ENCODE measurements around the gene CD63. TPM values are rescaled to one million over a fixed set of nuclear protein-coding genes. Genes with fewer than 3 reads are reported as not detected.

Gene CD63
- total RNA-seq, 1 experiment from 2014 or later, result 409 TPM

DNA sequence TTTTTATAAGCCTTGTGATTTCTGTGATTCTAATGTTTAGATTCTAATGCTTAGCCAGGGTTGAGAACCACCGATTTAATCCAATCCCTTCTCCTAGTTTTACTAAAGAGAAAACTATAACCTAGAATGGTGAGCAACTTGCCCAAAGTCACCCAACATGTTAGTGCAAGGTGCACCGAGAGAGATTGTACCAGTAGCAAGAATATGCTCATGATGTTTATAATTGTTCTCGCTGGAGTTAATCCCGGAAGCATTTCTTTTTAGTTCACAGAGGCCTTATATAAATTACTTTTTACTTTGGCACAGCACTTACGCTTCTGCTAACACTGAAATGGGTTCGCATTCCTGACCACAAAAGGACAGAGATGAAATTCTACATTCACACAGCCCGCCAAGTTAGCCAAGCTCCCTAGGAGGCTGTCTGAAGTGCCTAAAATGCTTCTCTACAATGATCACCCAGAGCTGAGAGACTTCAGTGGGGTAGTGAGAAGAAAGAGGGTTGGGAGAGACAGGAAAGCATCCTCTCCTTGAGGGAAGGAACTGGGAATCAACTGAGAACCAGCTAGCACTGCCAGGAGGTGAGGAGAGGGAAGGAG lies 13.5 kb downstream of the CD63 start:
- Mint-ChIP-seq H3K4me1 (peaks cover 37% of the 10 kb centered on the region), H3K27me3 (ENCODE audit: low read depth) (peaks cover 32% of the 10 kb centered on the region), H3K9me3 (no peaks in the 10 kb centered on the region), H3K27ac (peak overlapping the region; percentile 82; the same call in 1 of the 2 replicates), H3K36me3 (no peaks in the 10 kb centered on the region), H3K4me3 (peak overlapping the region; percentile 85)
- ATAC-seq, result no peak
- POLR2A ChIA-PET, result interaction anchor here (1.3 to 3.4 kb wide), 3 partner anchors 8 to 14 kb away, joined by 3 to 21 read pairs (median 5); partner anchors contain the start of genes CD63 and ITGA7
- no peak for DNase-seq (ENCODE audit: low spot score)
- CTCF ChIA-PET, result interaction anchor here (0.6 to 10.8 kb wide), 9 partner anchors 9 to 115 kb away, joined by 3 to 141 read pairs (median 3); partner anchors contain the start of genes CD63, ITGA7 and SARNP
- TF ChIP-seq ZNF219 (CRISPR knock-in tag; IDR thresholded peaks at IDR 0.05; ENCODE audit: borderline replicate concordance), result no peak
- TF ChIP-seq FOXJ3 (CRISPR knock-in tag; IDR thresholded peaks at IDR 0.05; ENCODE audit: borderline replicate concordance), result no peak
- TF ChIP-seq NFATC4 (CRISPR knock-in tag; IDR thresholded peaks at IDR 0.05), result no peak
- TF ChIP-seq RELA (CRISPR knock-in tag; IDR thresholded peaks at IDR 0.05; ENCODE audit: borderline replicate concordance), result no peak
- no peak for TF ChIP-seq ATF1 (CRISPR knock-in tag; IDR thresholded peaks at IDR 0.05)
- TF ChIP-seq CREM (CRISPR knock-in tag; IDR thresholded peaks at IDR 0.05), result no peak
- no peak for TF ChIP-seq NFE2L1 (CRISPR knock-in tag; IDR thresholded peaks at IDR 0.05)
- TF ChIP-seq, protein P1, sequence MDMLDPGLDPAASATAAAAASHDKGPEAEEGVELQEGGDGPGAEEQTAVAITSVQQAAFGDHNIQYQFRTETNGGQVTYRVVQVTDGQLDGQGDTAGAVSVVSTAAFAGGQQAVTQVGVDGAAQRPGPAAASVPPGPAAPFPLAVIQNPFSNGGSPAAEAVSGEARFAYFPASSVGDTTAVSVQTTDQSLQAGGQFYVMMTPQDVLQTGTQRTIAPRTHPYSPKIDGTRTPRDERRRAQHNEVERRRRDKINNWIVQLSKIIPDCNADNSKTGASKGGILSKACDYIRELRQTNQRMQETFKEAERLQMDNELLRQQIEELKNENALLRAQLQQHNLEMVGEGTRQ (CRISPR knock-in tag; IDR thresholded peaks at IDR 0.05), result no peak
- TF ChIP-seq, protein P2, sequence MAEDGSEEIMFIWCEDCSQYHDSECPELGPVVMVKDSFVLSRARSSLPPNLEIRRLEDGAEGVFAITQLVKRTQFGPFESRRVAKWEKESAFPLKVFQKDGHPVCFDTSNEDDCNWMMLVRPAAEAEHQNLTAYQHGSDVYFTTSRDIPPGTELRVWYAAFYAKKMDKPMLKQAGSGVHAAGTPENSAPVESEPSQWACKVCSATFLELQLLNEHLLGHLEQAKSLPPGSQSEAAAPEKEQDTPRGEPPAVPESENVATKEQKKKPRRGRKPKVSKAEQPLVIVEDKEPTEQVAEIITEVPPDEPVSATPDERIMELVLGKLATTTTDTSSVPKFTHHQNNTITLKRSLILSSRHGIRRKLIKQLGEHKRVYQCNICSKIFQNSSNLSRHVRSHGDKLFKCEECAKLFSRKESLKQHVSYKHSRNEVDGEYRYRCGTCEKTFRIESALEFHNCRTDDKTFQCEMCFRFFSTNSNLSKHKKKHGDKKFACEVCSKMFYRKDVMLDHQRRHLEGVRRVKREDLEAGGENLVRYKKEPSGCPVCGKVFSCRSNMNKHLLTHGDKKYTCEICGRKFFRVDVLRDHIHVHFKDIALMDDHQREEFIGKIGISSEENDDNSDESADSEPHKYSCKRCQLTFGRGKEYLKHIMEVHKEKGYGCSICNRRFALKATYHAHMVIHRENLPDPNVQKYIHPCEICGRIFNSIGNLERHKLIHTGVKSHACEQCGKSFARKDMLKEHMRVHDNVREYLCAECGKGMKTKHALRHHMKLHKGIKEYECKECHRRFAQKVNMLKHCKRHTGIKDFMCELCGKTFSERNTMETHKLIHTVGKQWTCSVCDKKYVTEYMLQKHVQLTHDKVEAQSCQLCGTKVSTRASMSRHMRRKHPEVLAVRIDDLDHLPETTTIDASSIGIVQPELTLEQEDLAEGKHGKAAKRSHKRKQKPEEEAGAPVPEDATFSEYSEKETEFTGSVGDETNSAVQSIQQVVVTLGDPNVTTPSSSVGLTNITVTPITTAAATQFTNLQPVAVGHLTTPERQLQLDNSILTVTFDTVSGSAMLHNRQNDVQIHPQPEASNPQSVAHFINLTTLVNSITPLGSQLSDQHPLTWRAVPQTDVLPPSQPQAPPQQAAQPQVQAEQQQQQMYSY (CRISPR knock-in tag; IDR thresholded peaks at IDR 0.05), result no peak

DNA sequence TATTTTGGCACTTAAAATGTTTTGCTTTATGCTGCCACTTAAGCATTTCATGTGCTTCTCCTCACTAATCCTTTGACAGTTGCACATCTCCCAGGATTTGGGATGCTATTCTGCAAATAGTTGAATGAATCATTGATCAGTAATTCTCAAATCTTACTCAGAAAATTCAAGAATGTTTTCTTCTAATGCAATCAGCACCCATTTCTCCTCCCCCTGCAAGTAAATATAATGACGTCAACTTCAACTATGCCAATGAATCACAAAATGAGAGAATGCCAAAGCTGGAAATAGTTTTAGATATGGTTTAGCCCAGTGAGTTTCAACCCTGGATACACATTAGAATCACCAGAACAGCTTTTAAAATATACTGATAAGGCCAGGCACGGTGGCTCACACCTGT lies 15.1 kb downstream of the CD63 start:
- CTCF ChIA-PET, result no interaction called here
- Mint-ChIP-seq H3K27ac (no peak overlapping the region), H3K4me3 (no peak overlapping the region), H3K9me3 (no peaks in the 10 kb centered on the region), H3K36me3 (no peaks in the 10 kb centered on the region), H3K27me3 (ENCODE audit: low read depth) (peaks cover 44% of the 10 kb centered on the region), H3K4me1 (peaks cover 39% of the 10 kb centered on the region)
- POLR2A ChIA-PET, result no interaction called here
- DNase-seq (ENCODE audit: low spot score) (no peak), ATAC-seq (no peak)
- no peak for TF ChIP-seq SMAD3 (CRISPR knock-in tag; IDR thresholded peaks at IDR 0.05; ENCODE audit: borderline replicate concordance)
- TF ChIP-seq RELA (CRISPR knock-in tag; IDR thresholded peaks at IDR 0.05; ENCODE audit: borderline replicate concordance), result no peak
- no peak for TF ChIP-seq ZNF121 (CRISPR knock-in tag; IDR thresholded peaks at IDR 0.05)
- TF ChIP-seq TEAD1 (CRISPR knock-in tag; IDR thresholded peaks at IDR 0.05), result no peak
- no peak for TF ChIP-seq TEAD4 (CRISPR knock-in tag; IDR thresholded peaks at IDR 0.05)
- TF ChIP-seq TCF7 (CRISPR knock-in tag; IDR thresholded peaks at IDR 0.05; ENCODE audit: low read depth), result no peak
- TF ChIP-seq NFYB (CRISPR knock-in tag; conservative IDR thresholded peaks at IDR 0.05; ENCODE audit: low read depth), result no peak

DNA sequence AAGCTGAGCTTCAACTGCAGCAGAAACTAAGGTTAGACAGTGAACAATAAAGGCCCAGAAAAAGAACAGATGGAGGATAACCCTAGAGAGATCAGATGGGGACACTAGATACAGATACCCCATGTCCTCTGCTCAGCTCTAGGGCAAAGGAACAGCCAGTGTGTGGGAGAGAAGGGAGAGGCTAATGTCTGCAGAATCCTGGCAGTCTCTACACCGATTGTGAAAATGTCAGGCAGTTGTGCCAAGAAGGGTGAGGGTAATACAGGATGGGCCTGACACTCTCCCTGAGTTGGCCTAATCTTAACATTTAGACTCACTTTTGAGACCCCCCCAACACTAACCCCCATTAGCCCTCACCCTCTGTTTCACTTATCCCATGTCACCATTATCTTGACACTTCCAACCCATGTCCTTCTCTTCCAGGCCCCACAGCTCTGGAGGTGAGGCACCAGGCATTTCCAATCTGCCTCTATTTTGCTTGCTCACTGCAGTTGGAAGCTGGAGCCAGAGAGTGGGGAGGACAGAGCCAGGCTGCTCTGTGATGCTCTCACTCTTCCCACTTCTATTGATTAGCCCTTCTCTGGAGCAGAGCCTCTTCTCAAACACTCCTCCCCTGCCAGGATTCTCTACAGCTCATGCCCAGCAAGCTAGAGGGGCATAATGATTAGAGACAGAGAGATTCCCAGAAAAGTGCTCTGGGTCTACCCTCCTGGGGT lies 16.0 kb downstream of the CD63 start:
- DNase-seq (ENCODE audit: low spot score), result no peak
- POLR2A ChIA-PET, result no interaction called here
- Mint-ChIP-seq H3K4me1 (peaks cover 35% of the 10 kb centered on the region), H3K4me3 (no peak overlapping the region), H3K27ac (no peak overlapping the region), H3K36me3 (no peaks in the 10 kb centered on the region), H3K9me3 (no peaks in the 10 kb centered on the region), H3K27me3 (ENCODE audit: low read depth) (peaks cover 47% of the 10 kb centered on the region)
- CTCF ChIA-PET, result interaction anchor here (1.5 to 1.6 kb wide), 2 partner anchors 12 to 24 kb away, joined by 4 to 7 read pairs; no protein-coding TSS in a partner anchor
- no peak for ATAC-seq
- TF ChIP-seq TEAD4 (CRISPR knock-in tag; IDR thresholded peaks at IDR 0.05) (no peak), ZNF138 (CRISPR knock-in tag; conservative IDR thresholded peaks at IDR 0.05) (no peak), JAZF1 (CRISPR knock-in tag; IDR thresholded peaks at IDR 0.05) (no peak), TCF7 (CRISPR knock-in tag; IDR thresholded peaks at IDR 0.05; ENCODE audit: low read depth) (no peak), GABPB1 (CRISPR knock-in tag; IDR thresholded peaks at IDR 0.05) (no peak)
- TF ChIP-seq, protein P3, sequence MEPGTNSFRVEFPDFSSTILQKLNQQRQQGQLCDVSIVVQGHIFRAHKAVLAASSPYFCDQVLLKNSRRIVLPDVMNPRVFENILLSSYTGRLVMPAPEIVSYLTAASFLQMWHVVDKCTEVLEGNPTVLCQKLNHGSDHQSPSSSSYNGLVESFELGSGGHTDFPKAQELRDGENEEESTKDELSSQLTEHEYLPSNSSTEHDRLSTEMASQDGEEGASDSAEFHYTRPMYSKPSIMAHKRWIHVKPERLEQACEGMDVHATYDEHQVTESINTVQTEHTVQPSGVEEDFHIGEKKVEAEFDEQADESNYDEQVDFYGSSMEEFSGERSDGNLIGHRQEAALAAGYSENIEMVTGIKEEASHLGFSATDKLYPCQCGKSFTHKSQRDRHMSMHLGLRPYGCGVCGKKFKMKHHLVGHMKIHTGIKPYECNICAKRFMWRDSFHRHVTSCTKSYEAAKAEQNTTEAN (CRISPR knock-in tag; IDR thresholded peaks at IDR 0.05), result no peak
- TF ChIP-seq, protein P4, sequence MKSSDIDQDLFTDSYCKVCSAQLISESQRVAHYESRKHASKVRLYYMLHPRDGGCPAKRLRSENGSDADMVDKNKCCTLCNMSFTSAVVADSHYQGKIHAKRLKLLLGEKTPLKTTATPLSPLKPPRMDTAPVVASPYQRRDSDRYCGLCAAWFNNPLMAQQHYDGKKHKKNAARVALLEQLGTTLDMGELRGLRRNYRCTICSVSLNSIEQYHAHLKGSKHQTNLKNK (CRISPR knock-in tag; IDR thresholded peaks at IDR 0.05), result no peak
- TF ChIP-seq, protein P5, sequence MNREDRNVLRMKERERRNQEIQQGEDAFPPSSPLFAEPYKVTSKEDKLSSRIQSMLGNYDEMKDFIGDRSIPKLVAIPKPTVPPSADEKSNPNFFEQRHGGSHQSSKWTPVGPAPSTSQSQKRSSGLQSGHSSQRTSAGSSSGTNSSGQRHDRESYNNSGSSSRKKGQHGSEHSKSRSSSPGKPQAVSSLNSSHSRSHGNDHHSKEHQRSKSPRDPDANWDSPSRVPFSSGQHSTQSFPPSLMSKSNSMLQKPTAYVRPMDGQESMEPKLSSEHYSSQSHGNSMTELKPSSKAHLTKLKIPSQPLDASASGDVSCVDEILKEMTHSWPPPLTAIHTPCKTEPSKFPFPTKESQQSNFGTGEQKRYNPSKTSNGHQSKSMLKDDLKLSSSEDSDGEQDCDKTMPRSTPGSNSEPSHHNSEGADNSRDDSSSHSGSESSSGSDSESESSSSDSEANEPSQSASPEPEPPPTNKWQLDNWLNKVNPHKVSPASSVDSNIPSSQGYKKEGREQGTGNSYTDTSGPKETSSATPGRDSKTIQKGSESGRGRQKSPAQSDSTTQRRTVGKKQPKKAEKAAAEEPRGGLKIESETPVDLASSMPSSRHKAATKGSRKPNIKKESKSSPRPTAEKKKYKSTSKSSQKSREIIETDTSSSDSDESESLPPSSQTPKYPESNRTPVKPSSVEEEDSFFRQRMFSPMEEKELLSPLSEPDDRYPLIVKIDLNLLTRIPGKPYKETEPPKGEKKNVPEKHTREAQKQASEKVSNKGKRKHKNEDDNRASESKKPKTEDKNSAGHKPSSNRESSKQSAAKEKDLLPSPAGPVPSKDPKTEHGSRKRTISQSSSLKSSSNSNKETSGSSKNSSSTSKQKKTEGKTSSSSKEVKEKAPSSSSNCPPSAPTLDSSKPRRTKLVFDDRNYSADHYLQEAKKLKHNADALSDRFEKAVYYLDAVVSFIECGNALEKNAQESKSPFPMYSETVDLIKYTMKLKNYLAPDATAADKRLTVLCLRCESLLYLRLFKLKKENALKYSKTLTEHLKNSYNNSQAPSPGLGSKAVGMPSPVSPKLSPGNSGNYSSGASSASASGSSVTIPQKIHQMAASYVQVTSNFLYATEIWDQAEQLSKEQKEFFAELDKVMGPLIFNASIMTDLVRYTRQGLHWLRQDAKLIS (CRISPR knock-in tag; IDR thresholded peaks at IDR 0.05; ENCODE audit: borderline replicate concordance), result no peak

Measured in WTC11 (cell line).